Adipose tissue (tissue), 3 donors: ENCODE results near the gene SBNO1. TPM values are rescaled to one million over a fixed set of nuclear protein-coding genes. Genes with fewer than 3 reads are reported as not detected.
A peak's percentile ranks its signal among the peaks of the same experiment; 100 is the strongest.
"Not testable (repeated sequence)": the region's sequence is repeated elsewhere in the genome, so short reads cannot be mapped to it uniquely, and the experiment has no call there.

ENCODE experiments used
- H3K27ac ChIP-seq: one replicate; pipeline ENCODE4 v1.5.1; 2013; ENCODE audit warnings: low read depth, low read length
- WGBS, 3 donors: extraction: QIAGEN DNeasy Blood & Tissue Kit; methylation state at CpG; one replicate each; pipeline ENCODE4 v1.1.7; 2013; 5-methylcytosine and 5-hydroxymethylcytosine counted together
- polyA plus RNA-seq, 3 donors: library from polyadenylated mRNA; stranded (reverse); fragments of 200-250 nt; gene quantifications; one replicate each; pipeline ENCODE4 v1.2.3, GENCODE V29; 2013
- donor health status: healthy with polysubstance abuse.
- donor health status: Bipolar disorder and iron deficiency.
- donor health status: healthy.

The SBNO1 gene
- polyA plus RNA-seq: 1 to 10 TPM; 2.9 to 5.2 (median 4.9) TPM

DNA sequence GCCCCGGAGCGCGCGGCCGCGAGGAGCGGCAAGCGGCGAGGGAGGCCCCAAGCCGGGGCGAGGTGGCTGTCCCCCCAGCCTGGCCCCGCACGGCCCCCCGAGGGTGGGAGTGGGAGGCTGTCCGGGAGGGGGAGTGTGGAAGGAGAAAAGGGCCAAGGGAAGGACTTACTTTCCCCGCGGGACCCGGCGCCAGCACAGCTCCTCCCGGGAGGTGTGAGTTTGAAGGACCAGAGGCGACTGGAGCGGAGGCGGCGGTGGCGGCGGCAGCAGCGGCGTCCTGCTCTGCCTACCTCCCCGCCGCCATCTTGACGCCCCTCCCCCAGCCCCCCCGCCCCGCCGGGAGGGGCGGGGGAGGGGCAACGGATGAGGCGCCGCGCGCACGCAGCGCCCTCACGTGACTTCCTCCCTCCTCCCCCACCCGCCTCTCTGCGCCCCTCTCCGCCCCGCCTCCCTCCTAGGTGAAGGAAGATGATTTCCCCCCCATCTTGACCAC is at the start of gene SBNO1:
TSS of gene SBNO1 (minus strand) at position 316 of the 493 bp plus-strand sequence. CDS start 14,406 bp downstream, outside the sequence.
- 0 to 1% (median 0%) methylated on average over 2 to 40 of the region's 47 CpGs for WGBS, 3 donors
- H3K27ac ChIP-seq: peak within 1 kb of the TSS; percentile 15

DNA sequence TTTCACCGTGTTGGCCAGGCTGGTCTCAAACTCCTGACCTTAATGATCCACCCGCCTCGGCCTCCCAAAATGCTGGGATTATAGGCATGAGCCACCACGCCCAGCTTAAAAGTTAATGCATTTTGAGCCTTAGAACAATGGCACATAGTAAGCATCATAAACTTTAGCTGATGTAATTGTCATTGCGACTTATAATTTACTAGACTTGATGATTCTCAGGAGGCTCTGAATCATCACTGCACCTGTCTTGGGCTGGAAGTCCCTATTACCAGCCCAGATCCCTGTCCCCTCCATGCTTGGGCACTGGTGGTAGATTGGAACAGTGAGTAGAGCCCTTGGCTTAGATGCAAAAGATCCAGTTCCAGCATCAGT is 45.4 kb upstream of the SBNO1 start:
- WGBS, 3 donors: 88 to 93% (median 91%) methylated on average over 5 of the region's 5 CpGs
- no peak overlapping the region for H3K27ac ChIP-seq

DNA sequence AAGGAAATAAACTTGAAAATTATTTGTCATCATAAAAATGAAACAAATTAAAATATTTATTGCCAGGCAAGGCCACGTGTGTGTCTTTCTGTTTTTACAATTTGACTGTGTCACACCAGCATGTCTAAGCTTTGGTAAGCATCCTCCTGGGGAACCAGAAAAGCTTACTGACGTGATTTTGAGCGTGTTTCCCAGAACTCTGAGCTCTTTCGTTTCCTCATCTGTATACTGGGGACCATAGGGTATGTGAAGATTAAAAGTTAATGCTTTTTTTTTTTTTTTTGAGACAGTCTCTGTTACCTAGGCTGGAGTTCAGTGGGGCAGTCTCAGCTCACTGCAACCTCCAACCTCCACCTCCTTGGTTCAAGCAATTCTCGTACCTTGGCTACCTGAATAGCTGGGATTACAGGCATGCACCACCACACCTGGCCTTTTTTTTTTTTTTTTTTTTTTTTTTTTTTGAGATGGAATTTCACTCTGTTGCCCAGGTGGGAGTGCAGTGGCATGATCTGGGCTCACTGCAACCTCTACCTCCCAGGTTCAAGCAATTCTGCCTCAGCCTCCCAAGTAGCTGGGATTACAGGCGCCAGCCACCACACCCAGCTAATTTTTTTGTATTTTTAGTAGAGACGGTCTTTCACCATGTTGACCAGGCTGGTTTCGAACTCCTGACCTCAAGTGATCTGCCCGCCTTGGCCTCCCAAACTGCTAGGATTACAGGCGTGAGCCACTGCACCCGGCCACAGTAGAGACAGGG is 44.8 kb upstream of the SBNO1 start:
- H3K27ac ChIP-seq: not testable (repeated sequence)
- WGBS, 3 donors: 90 to 92% (median 91%) methylated on average over 11 of the region's 11 CpGs

DNA sequence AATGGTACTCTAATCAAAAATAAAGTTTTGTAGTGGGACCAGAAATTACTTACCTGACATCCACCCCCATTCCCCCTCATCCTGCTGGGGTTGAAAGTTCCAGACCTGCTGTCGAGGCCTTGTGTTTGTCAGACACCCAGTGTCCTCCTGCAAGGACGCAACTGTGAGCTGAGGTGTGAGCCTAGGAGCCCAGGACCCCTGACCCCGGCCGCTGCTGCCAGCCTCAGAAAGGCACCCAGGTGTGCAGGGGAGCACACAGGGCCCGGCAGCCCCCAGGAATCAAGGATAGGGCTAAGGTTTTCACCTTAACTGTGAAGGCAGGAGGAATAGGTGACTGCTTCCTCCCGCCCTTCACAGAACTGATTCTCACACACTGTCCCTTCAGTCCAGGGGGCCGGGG is 44.0 kb upstream of the SBNO1 start:
- not testable (repeated sequence) for H3K27ac ChIP-seq
- WGBS, 3 donors: 94 to 97% (median 95%) methylated on average over 6 to 7 of the region's 7 CpGs

DNA sequence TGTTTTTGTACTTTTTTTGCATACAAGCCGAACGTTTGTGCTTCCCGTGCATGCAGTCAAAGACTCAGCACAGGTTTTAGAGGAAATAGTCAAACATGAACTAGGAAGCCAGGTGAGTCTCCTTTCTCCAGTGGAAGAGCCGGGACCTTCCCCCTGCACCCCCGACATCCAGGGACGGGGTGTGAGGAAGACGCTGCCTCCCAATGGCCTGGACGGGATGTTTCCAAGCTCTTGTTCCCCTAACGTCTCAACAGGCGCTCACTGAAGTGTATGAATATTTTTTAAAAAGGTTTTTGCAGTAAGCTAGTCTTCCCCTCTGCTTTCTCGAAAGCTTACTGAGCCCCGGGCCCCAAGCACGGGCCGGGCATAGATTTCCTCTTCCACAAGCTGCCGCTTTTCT is 43.3 kb upstream of the SBNO1 start:
- H3K27ac ChIP-seq: not testable (repeated sequence)
- 73 to 78% (median 76%) methylated on average over 13 to 15 of the region's 15 CpGs for WGBS, 3 donors

DNA sequence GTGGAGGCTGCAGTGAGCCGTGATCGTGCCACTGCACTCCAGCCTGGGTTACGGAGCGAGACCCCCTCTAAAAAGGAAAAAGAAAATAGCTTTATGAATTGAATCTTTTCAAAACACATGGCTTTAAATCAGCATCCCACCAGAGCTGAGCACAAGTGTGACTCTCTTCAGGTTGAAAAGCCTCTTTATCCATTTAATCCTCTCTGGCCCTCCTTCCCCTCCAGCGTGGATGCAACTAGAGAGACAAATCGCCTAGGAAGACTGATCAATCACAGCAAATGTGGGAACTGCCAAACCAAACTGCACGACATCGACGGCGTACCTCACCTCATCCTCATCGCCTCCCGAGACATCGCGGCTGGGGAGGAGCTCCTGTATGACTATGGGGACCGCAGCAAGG is 42.6 kb upstream of the SBNO1 start:
- WGBS, 3 donors: 88 to 93% (median 89%) methylated on average over 7 to 15 of the region's 15 CpGs

DNA sequence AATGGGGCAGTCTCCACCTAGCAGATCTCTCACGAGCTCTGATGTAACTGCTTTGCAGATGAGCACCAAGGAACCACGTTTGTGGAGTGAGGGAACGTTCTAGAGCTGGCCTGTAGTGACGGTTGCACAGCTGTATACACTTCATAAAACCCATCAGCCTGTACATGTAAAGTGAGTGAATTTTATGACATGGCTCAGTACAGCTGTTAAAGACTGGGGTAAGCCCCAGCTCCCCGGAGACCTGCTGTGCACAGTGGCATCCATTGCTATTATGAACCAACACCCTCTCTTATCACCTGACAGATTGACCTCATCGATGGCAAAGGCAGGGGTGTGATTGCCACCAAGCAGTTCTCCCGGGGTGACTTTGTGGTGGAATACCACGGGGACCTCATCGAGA is 39.9 kb upstream of the SBNO1 start:
- 89 to 93% (median 90%) methylated on average over 9 of the region's 9 CpGs for WGBS, 3 donors
- H3K27ac ChIP-seq: no peak overlapping the region

More for the DNA sequence above, 42.6 kb upstream of the SBNO1 start:
- H3K27ac ChIP-seq: not testable (repeated sequence)

DNA sequence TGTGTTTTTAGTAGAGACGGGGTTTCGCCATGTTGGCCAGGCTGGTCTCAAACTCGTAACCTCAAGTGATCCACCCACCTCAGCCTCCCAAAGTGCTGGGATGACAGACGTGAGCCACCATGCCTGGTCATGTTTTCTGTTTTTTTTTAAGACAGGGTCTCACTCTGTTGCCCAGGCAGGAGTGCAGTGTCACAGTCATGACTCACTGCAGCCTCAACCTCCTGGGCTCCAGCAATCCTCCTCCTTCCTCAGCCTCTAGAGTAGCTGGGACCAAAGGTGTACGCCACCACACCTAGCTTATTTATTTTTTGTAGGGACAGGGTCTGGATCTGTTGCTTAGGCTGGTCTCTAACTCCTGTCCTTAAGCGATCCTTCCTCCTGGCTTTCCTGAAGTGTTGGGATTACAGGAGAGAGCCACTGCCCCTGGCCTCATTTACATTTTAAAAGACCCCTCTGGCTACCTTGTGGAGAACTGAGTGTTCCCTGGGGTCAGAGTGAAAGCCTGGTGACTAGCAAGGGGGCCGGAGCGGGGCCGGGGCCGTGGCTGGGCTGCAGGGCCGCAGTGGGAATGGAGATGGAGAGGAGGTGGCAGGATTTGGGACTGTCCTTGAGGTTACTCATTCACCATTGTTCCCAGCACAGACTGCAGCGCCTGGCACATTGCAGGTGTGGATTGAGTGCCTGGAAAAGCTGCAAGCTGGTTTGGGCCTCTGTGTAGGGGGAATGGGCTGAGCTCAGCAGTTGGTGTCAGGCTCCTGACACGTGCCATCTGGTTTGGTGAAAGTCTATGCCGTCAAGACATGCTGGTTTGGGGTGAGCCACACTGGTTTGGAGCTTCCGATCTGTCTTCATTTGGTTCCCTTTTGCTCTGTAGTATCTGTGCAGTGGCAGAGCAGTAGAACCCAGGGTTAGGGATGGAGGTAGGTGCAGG is 37.4 kb upstream of the SBNO1 start:
- 72 to 85% (median 85%) methylated on average over 15 of the region's 15 CpGs for WGBS, 3 donors
- no peak overlapping the region for H3K27ac ChIP-seq

DNA sequence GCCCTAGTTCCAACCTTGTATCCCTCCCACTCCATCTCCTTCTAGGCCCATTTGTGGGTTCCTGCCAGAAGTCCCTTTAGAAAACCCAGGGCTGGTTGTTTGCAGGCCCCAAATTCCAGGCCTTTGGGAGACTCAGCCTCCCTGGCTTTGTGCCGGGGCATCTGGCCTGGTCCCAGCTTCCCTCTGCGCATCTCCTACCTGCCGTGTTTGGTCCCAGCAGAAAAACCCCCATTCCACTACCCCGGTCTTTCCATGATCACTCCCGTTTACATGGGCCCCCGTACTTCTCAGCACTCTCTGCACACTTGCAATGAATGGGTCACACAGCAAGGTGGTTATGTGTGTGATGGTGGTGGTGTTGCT is 34.6 kb upstream of the SBNO1 start:
- WGBS, 3 donors: 84 to 92% (median 88%) methylated on average over 6 of the region's 6 CpGs
- H3K27ac ChIP-seq: peak overlapping the region; percentile 10

DNA sequence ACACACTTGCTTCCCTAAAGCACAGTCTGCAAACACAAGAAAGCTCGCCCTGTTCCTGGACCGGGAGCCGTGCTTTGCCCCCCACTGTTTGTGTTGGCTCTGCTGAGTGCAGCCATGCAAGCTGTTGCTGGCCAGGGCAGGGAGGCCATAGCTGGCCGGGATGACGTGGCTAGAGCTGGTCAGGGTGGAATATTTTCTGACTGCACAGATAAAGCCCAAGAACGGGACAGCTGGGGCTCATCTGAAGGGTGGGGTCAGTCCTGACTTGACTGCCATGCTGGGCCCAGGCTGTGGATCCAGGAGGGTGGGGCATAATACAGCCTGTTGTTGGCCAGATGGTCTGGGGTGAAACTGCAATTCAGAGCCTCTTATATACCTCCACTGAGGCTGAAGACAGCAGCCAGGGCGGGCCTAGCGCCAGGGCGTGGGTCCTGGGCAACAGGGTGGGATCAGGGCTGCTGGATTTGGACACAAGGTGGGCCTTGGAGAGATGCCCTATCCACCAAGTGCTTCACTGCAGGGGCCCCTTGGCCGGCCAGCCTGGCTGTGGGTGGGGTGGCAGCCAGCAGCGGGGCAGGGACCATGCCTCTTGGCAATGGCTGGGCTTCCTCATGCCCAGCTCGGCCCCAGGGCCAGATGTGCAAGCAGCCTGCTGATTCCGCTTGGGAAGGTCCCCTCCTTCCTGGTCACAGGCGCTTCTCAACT is 34.1 kb upstream of the SBNO1 start:
- WGBS, 3 donors: 63 to 74% (median 72%) methylated on average over 14 of the region's 14 CpGs
- H3K27ac ChIP-seq: peak overlapping the region; percentile 10

DNA sequence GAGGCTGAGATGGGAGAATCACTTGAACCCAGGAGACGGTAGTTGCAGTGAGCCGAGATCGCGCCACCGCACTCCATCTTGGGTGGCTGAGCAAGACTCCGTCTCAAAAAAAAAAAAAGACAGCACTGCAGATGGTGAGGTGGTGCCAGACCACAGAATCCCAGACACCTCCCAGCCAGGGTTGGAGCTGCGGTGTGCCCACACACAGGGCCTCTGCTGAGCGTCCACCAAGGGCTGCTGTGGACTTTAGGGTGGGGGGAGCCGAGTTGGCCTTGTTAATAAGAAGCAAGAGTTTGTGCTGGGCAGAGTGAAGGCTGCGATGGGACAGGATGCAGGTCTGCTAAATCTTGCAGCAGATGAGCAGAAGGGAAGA is 33.5 kb upstream of the SBNO1 start:
- WGBS, 3 donors: 88 to 92% (median 91%) methylated on average over 9 to 10 of the region's 10 CpGs
- H3K27ac ChIP-seq: no peak overlapping the region

DNA sequence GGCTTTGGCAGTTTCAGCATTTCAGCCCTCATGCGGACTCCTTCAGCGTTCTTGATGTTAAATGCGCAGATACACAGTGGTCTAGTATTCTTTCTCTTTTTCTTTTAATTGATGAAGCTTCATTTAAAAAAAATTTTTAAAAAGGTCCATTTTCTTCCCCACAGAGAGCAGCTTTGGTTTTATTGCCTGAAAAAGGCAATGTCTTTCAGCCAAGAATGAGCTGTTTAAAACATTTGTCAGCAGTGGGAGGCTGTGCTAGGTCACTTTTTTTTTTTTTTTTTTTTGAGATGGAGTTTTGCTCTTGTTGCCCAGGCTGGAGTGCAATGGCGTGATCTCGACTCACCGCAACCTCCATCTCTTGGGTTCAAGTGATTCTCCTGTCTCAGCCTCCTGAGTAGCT is 32.8 kb upstream of the SBNO1 start:
- WGBS, 3 donors: 87 to 89% (median 89%) methylated on average over 6 of the region's 6 CpGs
- H3K27ac ChIP-seq: no peak overlapping the region

DNA sequence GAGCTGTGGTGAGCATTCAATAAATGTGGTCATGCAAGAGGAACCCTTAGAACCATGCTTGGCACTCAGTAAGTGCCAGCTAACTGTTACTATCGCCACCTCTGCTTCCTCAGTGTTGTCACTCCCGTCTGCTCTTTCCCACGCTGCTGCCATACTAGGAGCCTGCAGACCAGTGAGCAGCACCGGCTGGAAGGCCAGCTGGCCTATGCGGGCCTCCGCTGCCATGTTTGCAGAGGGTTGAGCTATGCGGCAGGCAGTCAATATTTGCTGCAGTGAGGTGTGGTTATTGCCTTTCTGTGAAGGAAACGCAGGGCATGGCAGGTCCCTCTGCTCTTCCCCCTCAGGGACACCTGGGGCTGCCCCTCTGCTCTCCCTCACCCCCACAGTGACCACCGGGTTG is 32.3 kb upstream of the SBNO1 start:
- H3K27ac ChIP-seq: no peak overlapping the region
- 42 to 86% (median 81%) methylated on average over 9 of the region's 9 CpGs for WGBS, 3 donors

DNA sequence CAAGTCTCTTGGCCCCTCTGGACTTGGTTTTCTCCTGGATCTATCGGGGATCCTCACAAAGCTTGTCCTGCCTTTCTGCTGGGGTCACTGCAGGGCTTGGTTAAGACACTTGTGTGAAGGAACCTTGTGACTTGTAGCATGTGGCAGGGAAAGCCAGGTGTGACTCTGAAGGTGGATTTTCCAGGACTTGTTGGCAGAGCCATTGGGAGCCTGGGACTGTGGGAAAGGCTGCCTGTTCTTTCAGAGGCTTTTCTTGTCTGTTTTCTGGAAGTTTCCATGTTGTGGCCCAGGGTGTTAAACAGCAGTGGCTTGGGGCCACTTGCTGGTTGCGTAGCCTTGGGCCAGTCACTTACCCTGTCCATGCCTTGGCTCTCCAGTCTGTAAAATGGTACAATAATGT is 31.9 kb upstream of the SBNO1 start:
- 66 to 100% (median 93%) methylated on average over 2 of the region's 2 CpGs for WGBS, 3 donors
- H3K27ac ChIP-seq: no peak overlapping the region

DNA sequence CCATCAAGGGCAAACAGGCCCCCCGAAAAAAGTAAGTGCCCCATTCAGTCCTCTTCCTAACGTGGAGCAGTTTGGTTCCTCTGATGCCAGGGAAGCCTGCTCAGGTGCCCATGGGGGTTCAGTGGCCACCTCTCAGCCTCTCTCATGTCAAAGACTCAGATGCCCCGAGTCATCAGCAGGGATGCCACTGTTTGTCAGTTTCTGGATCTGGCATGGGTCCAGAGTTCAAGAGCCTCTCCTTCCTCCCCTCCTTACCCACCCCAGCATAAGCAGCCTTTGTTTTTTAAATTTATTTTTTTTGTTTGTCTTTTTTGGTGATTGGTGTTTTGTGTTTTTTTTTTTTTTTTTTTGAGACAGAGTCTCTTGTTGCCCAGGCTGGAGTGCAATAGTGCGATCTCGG is 30.6 kb upstream of the SBNO1 start:
- no peak overlapping the region for H3K27ac ChIP-seq
- whole genome bisulfite sequencing, 3 donors: 81 to 93% (median 86%) methylated on average over 5 of the region's 5 CpGs

DNA sequence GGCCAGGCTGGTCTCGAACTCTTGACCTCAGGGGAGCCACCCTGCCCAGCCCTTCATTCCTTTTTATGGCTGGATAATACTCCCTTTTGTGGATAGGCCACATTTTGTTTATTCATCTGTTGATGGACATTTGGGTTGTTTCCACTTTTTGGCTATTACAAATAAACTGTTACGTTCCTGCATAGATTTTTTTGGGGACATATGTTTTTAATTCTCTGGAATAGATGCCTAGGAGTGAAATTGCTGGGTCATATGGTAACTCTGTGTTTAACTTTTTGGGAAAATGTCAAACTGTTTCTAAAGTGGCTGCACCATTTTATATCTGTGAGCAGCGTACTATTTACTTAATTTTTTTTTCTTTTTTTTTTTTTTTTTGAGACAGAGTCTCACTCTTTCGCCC is 29.1 kb upstream of the SBNO1 start:
- 85 to 89% (median 88%) methylated on average over 4 of the region's 4 CpGs for WGBS, 3 donors
- no peak overlapping the region for H3K27ac ChIP-seq

DNA sequence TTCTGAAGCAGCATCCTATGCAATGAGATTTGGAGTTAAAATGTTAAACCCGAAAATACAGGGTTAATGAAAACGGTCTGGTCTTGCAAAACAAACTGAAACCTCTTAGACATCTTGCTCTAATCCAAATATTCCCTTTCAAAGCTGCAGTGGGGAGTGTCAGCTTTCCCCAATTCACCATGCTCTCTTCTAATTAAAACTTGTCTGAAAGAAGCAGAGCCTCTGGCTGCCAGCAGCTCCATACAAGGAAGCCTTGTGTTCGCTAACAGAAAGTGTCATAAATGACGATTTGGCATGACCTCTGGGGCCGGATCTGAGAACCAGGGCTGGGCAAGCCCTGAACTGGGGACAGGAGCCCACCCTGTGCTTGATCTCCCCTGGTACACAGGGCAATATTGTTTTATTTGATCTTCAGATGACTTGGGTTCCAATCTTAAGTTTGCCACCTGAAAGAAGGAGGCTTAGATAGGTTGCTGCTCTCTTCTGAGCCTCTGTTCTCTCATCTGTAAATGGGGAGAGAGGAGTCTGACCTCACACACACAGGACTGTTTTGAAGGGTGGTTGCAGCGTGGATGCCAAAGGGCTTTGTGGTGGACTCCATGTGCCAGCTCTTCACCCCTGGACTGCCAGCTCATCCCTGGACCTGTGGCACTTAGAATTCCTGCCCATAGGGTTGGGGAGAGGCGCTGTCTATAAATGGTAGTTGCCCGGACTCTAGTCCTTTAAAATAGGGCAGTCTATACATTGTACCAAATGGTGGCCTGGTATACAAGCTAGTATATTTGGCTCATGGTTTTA is 27.1 kb upstream of the SBNO1 start:
- no peak overlapping the region for H3K27ac ChIP-seq
- 75 to 82% (median 76%) methylated on average over 8 of the region's 8 CpGs for WGBS, 3 donors
